ENCODE measurements around the gene CYP2F1. TPM values are rescaled to one million over a fixed set of nuclear protein-coding genes. Genes with fewer than 3 reads are reported as not detected.
A peak's percentile ranks its signal among the peaks of the same experiment; 100 is the strongest.

Gene CYP2F1
- total RNA-seq, 1 experiment from 2014 or later: not detected

DNA sequence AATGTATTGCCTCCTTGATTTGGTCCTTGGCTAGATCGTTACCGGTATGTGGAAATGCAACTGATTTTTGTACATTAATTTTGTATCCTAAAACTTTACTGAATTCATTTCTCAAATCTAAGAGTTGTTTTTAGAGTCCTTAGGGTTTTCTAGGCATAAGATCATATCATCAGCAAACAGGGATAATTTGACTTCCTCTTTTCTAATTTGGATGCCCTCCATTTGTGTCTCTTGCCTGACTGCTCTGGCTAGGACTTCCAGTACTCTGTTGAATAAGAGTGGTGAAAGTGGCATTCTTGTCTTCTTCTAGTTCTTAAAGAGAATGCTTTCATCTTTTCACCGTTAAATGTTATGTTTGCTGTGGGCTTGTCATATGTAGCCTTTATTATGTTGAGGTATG, 37.9 kb upstream of the CYP2F1 start:
- no peak overlapping the region for H3K4me2 ChIP-seq (ENCODE audit: low read length)
- H3K27me3 ChIP-seq (ENCODE audit: insufficient read depth, low read length): peaks cover 3% of the 10 kb centered on the region; the same call in 1 of the 2 replicates
- no peaks in the 10 kb centered on the region for H3K36me3 ChIP-seq (ENCODE audit: control insufficient read depth in 1 of 2, insufficient read depth in 2 of 2, low read length in 2 of 2)
- no peaks in the 10 kb centered on the region for H3K9me3 ChIP-seq (ENCODE audit: control insufficient read depth in 1 of 2, insufficient read depth in 1 of 2, low read depth in 1 of 2, low read length in 2 of 2)
- BruUV-seq (replicated peaks): no TSS peak
- no peaks in the 10 kb centered on the region for H4K20me1 ChIP-seq (ENCODE audit: insufficient read depth)
- no peak for DNase-seq (ENCODE audit: low read depth, low spot score)
- ChIA-PET POLR2A (no interaction called here), RAD21 (ENCODE audit: low non-redundant PET in 1 of 2, low total read pairs in 2 of 2, uncharacterized antibody in 2 of 2, unreplicated experiment in 2 of 2) (no interaction called here), CTCF (no interaction called here)
- ATAC-seq: no peak
- no peak overlapping the region for H2AFZ ChIP-seq (ENCODE audit: low read depth, low read length, poor library complexity, severe bottlenecking)
- no peaks in the 10 kb centered on the region for H3K9me2 ChIP-seq (ENCODE audit: insufficient read depth)
- no peak overlapping the region for H3K27ac ChIP-seq (ENCODE audit: low read depth, low read length)
- H3K4me1 ChIP-seq (ENCODE audit: control insufficient read depth in 1 of 2, insufficient read depth in 2 of 2, low read length in 2 of 2): no peaks in the 10 kb centered on the region
- no peaks in the 10 kb centered on the region for H3K79me2 ChIP-seq (ENCODE audit: insufficient read depth, low read length)
- intact Hi-C loops (cut with micrococcal nuclease): no loop called here
- no peak for TF ChIP-seq ELF1 (IDR thresholded peaks at IDR 0.05; ENCODE audit: borderline replicate concordance, low read depth)
- no peak for TF ChIP-seq ATF3 (IDR thresholded peaks at IDR 0.05)
- TF ChIP-seq POLR2AphosphoS5 (IDR thresholded peaks at IDR 0.05; ENCODE audit: low read depth, low read length): no peak
- TF ChIP-seq TCF7L2 (IDR thresholded peaks at IDR 0.05; ENCODE audit: borderline replicate concordance, extremely low read depth, insufficient read depth, insufficient read length): no peak
- TF ChIP-seq EGR1 (IDR thresholded peaks at IDR 0.05; ENCODE audit: low read depth): no peak
- TF ChIP-seq MAX (IDR thresholded peaks at IDR 0.05): no peak
- TF ChIP-seq POLR2A (IDR thresholded peaks at IDR 0.05; ENCODE audit: borderline replicate concordance, extremely low read depth, insufficient read depth, insufficient read length): no peak
- no peak for TF ChIP-seq FOSL1 (IDR thresholded peaks at IDR 0.05; ENCODE audit: low read depth)
- TF ChIP-seq RAD21 (IDR thresholded peaks at IDR 0.05; ENCODE audit: low read depth): no peak
- TF ChIP-seq ZNF274 (IDR thresholded peaks at IDR 0.05; ENCODE audit: low read depth, low read length): no peak
- H3K9ac ChIP-seq (ENCODE audit: low read length): no peak overlapping the region
- no peak overlapping the region for H3K4me3 ChIP-seq (replicated peaks in 1 of 2; ENCODE audit: low read depth in 1 of 2, low read length in 2 of 2)

- Histone ChIP-seq H3K9ac (ENCODE audit: low read length) (no peak overlapping the region), H3K27ac (ENCODE audit: low read depth, low read length) (no peak overlapping the region), H4K20me1 (ENCODE audit: insufficient read depth) (no peaks in the 10 kb centered on the region), H3K4me1 (ENCODE audit: control insufficient read depth in 1 of 2, insufficient read depth in 2 of 2, low read length in 2 of 2) (peaks cover 0 to 10% of the 10 kb centered on the region in 2 experiments; a peak in 2 of 4 replicates), H3K79me2 (ENCODE audit: insufficient read depth, low read length) (no peaks in the 10 kb centered on the region), H3K36me3 (ENCODE audit: control insufficient read depth in 1 of 2, insufficient read depth in 2 of 2, low read length in 2 of 2) (no peaks in the 10 kb centered on the region), H3K4me3 (replicated peaks in 1 of 2; ENCODE audit: low read depth in 1 of 2, low read length in 2 of 2) (no peak overlapping the region), H3K9me3 (ENCODE audit: control insufficient read depth in 1 of 2, insufficient read depth in 1 of 2, low read depth in 1 of 2, low read length in 2 of 2) (no peaks in the 10 kb centered on the region), H3K9me2 (ENCODE audit: insufficient read depth) (no peaks in the 10 kb centered on the region; the same call in 1 of the 2 replicates), H2AFZ (ENCODE audit: low read depth, low read length, poor library complexity, severe bottlenecking) (no peak overlapping the region), H3K4me2 (ENCODE audit: low read length) (peak overlapping the region; percentile 13), H3K27me3 (ENCODE audit: insufficient read depth, low read length) (no peaks in the 10 kb centered on the region; the same call in 1 of the 2 replicates)
- no peak for TF ChIP-seq EZH2 (IDR thresholded peaks at IDR 0.05)
- no peak for TF ChIP-seq JUND (IDR thresholded peaks at IDR 0.05)
- no peak for TF ChIP-seq EGR1 (IDR thresholded peaks at IDR 0.05; ENCODE audit: low read depth)
- no peak for TF ChIP-seq ZBTB33 (IDR thresholded peaks at IDR 0.05; ENCODE audit: extremely low read depth, insufficient replicate concordance, low read length)
- no peak for TF ChIP-seq POLR2A (IDR thresholded peaks at IDR 0.05; ENCODE audit: borderline replicate concordance, extremely low read depth, insufficient read depth, insufficient read length)
- no peak for TF ChIP-seq SRF (IDR thresholded peaks at IDR 0.05; ENCODE audit: low read depth)
- no peak for TF ChIP-seq POLR2AphosphoS5 (IDR thresholded peaks at IDR 0.05; ENCODE audit: low read depth, low read length)
- no peak for DNase-seq (ENCODE audit: low read depth, low spot score)
- intact Hi-C loops (cut with micrococcal nuclease): no loop called here
- ATAC-seq: no peak
- no TSS peak for BruUV-seq (replicated peaks)
- ChIA-PET POLR2A (no interaction called here), RAD21 (ENCODE audit: low non-redundant PET in 1 of 2, low total read pairs in 2 of 2, uncharacterized antibody in 2 of 2, unreplicated experiment in 2 of 2) (no interaction called here), CTCF (no interaction called here)
Observed at GRCh38 chr19:41083516-41083915, 30.7 kb upstream of the CYP2F1 start.
